ENCODE data around the gene FEZ2. TPM values are rescaled to one million over a fixed set of nuclear protein-coding genes. Genes with fewer than 3 reads are reported as not detected.
A peak's percentile ranks its signal among the peaks of the same experiment; 100 is the strongest.

Gene FEZ2
- total RNA-seq, 1 experiment from 2014 or later = 16.9 TPM

GRCh38 chr2:36577884-36578283, 20.1 kb downstream of the FEZ2 start:
- Histone ChIP-seq H3K4me3 (ENCODE audit: insufficient read depth, low read depth, low read length) (no peak overlapping the region), H3K27me3 (ENCODE audit: control insufficient read depth, insufficient read depth, low read length) (no peaks in the 10 kb centered on the region), H3K36me3 (replicated peaks; ENCODE audit: control insufficient read depth, insufficient read depth, low read length) (peaks cover 4% of the 10 kb centered on the region)
- DNase-seq = no peak

DNA sequence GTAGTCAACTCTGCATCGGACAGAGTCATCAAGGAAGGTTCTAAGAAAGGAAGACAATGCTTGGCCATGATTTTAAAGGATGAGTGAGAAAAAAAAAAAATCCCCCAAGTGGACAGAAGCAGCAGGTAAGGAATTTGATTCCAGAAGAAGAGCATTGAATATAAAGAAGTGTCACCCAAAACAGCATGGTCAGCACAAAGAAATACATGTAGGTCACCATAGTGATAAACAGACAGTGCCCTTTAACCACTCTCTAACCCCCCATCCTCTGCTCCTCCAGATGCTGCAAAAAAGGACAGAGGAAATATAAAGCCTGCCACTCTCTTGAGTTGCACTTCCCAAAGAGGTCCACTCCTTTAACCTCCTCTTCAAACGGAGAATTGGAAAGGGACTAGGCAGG, 23.4 kb downstream of the FEZ2 start:
- H3K4me3 ChIP-seq (ENCODE audit: insufficient read depth, low read depth, low read length) = no peak overlapping the region
- peaks cover 4% of the 10 kb centered on the region for H3K36me3 ChIP-seq (replicated peaks; ENCODE audit: control insufficient read depth, insufficient read depth, low read length)
- no peaks in the 10 kb centered on the region for H3K27me3 ChIP-seq (ENCODE audit: control insufficient read depth, insufficient read depth, low read length)
- DNase-seq = no peak

DNA sequence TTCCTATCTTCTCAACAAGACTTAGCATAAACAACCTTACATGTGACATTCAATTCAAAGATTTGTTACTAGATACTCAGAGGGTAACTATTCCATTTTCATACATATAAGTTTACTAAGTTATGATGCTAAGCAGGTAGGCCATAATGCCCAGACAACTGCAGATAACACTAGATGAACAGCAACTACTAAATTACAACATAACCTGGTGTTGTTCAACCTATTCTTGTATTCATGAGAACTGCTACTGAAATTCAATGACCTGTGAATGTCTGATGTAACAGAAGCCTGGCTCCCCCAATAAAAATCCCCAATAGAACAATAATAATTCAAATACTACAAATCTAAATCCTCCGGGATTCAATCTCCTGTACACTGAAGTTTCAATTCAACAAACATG, 24.8 kb downstream of the FEZ2 start:
- DNase-seq = no peak
- Histone ChIP-seq H3K36me3 (replicated peaks; ENCODE audit: control insufficient read depth, insufficient read depth, low read length) (peaks cover 3% of the 10 kb centered on the region), H3K27me3 (ENCODE audit: control insufficient read depth, insufficient read depth, low read length) (no peaks in the 10 kb centered on the region)

DNA sequence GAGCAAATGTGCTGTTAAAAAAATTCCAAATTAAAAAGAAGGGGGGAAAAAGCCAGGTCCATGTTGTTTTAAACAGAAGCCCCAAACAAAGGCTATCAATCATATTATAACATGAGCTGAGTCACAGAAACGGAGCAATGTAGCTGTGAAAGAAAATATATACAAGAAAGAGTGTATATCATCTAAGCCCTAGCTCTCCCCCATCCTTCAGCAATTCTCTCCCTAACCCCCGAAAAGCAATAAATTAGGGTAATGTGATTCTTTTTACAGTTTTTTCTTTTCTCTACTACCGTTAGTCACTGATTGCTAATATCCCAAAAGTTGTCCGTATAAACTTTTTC, 25.3 kb downstream of the FEZ2 start:
- DNase-seq = no peak
- no peak overlapping the region for H3K4me3 ChIP-seq (ENCODE audit: insufficient read depth, low read depth, low read length)
- no peaks in the 10 kb centered on the region for H3K36me3 ChIP-seq (replicated peaks; ENCODE audit: control insufficient read depth, insufficient read depth, low read length)
- no peaks in the 10 kb centered on the region for H3K27me3 ChIP-seq (ENCODE audit: control insufficient read depth, insufficient read depth, low read length)

More for the DNA sequence above, 24.8 kb downstream of the FEZ2 start:
- H3K4me3 ChIP-seq (ENCODE audit: insufficient read depth, low read depth, low read length) = no peak overlapping the region

DNA sequence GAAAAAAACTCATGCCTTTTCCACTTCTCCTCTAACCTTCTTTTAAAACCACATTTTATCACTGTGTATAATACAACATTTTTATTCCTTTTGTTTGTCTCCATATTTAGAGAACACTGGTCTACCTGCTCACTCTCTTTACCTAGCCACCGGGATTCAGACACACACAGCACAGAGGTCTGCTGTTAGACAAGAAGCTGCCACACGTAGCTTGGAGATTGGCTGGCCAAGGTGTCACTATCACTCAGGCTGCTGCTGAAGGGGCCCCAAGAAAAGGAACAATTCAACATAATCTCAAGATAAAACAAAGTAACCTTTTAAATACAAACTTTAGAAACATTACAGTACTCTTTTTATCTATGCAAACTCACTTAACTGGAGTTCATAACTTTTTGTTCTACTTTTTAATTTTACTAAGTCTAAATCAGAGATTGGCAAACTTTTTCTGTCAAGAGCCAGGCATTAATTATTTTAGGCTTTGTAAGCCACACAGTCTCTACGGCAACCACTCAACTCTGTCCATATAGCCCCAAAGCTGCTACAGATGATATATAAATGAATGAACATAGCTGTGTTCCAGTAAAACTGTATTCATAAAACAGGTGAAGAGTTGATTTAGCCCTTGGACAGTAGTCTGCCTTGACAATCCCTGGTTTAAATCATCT, 25.8 kb downstream of the FEZ2 start:
- no peak overlapping the region for H3K4me3 ChIP-seq (ENCODE audit: insufficient read depth, low read depth, low read length)
- H3K36me3 ChIP-seq (replicated peaks; ENCODE audit: control insufficient read depth, insufficient read depth, low read length) = no peaks in the 10 kb centered on the region
- H3K27me3 ChIP-seq (ENCODE audit: control insufficient read depth, insufficient read depth, low read length) = no peaks in the 10 kb centered on the region
- DNase-seq = peak; percentile 15

GRCh38 chr2:36570416-36570815, 27.6 kb downstream of the FEZ2 start:
- Histone ChIP-seq H3K36me3 (replicated peaks; ENCODE audit: control insufficient read depth, insufficient read depth, low read length) (0 out of 2 replicates have a peak, but pooled peaks cover 1% of the 10 kb centered on the region), H3K4me3 (ENCODE audit: insufficient read depth, low read depth, low read length) (no peak overlapping the region), H3K27me3 (ENCODE audit: control insufficient read depth, insufficient read depth, low read length) (no peaks in the 10 kb centered on the region)
- no peak for DNase-seq

- peak; percentile 17 for DNase-seq
- H3K36me3 ChIP-seq (replicated peaks; ENCODE audit: control insufficient read depth, insufficient read depth, low read length) = peaks cover 1% of the 10 kb centered on the region; the same call in 1 of the 2 replicates
Measured at GRCh38 chr2:36569267-36569856, 28.6 kb downstream of the FEZ2 start.

DNA sequence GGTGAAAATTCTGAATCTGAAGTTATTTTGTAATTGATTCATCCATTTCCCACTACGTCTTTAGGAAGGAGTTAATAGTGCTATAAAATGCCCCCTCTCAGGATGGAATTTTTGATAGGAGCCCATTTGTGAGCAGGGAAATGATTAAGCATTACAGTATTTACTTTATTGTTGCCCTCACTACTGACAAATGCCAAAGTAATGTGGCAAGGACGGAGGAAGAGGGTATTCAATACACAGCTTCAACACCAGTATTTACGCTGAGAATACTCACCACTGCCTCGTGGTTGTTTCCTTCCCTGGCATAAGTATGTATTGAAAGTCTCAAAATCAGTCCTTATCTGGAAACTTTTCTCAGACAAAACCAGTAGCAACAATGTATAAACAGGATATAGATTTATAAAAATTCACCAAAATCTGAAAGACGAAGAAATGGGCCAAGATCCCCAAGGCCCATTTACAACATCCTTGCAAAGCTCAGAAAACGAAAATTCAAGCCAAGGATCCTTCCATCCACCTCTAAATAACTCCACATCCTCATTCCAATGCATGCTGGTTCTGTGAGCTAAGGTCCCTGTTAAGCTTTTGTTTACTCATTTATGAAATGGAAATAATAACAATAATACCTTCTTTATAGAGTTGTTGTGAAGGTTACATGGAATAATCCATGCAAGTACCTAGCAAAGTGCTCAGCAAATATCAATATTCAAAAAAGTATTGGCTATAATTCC, 29.3 kb downstream of the FEZ2 start:
- Histone ChIP-seq H3K4me3 (ENCODE audit: insufficient read depth, low read depth, low read length) (no peak overlapping the region), H3K27me3 (ENCODE audit: control insufficient read depth, insufficient read depth, low read length) (no peaks in the 10 kb centered on the region), H3K36me3 (replicated peaks; ENCODE audit: control insufficient read depth, insufficient read depth, low read length) (peaks cover 1% of the 10 kb centered on the region; the same call in 1 of the 2 replicates)
- no peak for DNase-seq

More at GRCh38 chr2:36569267-36569856, 28.6 kb downstream of the FEZ2 start:
- Histone ChIP-seq H3K4me3 (ENCODE audit: insufficient read depth, low read depth, low read length) (no peak overlapping the region), H3K27me3 (ENCODE audit: control insufficient read depth, insufficient read depth, low read length) (no peaks in the 10 kb centered on the region)

DNA sequence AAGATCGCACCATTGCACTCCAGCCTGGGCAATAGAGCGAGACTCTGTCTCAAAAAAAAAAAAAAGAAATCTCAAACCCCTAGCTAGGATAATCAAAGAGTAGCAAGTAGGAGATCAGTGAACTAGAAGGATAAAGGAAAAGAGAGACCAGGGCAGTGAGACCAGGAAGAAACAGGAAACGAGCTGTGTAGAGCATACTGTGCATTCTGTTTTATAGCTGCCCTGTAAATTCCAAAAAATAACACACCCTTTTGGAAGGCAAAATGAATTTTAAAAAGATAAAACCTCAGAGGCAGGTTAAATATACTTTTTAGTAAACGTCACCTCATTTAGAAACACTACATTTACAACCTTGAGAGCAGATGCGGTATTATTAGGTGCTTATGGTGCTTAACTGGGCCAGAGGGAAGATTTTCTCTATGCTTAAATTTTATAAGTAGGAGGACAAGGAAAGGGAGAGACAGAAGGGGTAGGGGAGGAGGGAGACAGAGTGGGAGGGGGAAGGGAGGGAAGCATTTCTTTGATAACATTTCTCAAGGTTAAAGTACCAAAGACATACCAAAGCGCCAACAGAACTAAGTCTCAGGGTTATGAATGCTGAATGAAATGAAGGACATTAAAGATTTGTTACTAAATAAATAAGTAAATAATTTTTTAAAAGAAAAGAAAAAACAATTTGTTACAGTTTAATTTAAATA, 30.1 kb downstream of the FEZ2 start:
- H3K4me3 ChIP-seq (ENCODE audit: insufficient read depth, low read depth, low read length) = no peak overlapping the region
- DNase-seq = no peak
- no peaks in the 10 kb centered on the region for H3K27me3 ChIP-seq (ENCODE audit: control insufficient read depth, insufficient read depth, low read length)
- peaks cover 1% of the 10 kb centered on the region; the same call in 1 of the 2 replicates for H3K36me3 ChIP-seq (replicated peaks; ENCODE audit: control insufficient read depth, insufficient read depth, low read length)

DNA sequence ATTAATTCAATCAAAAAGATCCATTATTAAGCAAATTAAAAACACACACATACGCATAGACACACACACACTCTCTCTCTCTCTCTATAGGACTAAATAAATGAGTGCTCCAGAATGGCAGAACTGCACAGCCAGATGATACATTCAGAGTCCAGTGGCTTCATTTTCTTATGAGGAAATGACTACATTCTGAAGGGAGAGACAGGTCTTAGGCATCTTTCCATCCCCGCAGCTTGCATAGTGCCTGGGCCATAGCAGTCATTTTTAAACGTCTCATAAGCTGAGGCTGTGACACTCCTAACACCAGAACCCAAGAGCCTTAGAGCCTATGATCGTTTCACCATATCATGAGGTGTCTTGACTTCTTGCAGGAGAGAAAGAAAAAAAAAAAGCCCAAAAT, 31.1 kb downstream of the FEZ2 start:
- Histone ChIP-seq H3K36me3 (replicated peaks; ENCODE audit: control insufficient read depth, insufficient read depth, low read length) (peaks cover 1% of the 10 kb centered on the region; the same call in 1 of the 2 replicates), H3K4me3 (ENCODE audit: insufficient read depth, low read depth, low read length) (no peak overlapping the region), H3K27me3 (ENCODE audit: control insufficient read depth, insufficient read depth, low read length) (no peaks in the 10 kb centered on the region)
- no peak for DNase-seq

GRCh38 chr2:36565712-36566111, 32.3 kb downstream of the FEZ2 start:
- Histone ChIP-seq H3K27me3 (ENCODE audit: control insufficient read depth, insufficient read depth, low read length) (no peaks in the 10 kb centered on the region), H3K4me3 (ENCODE audit: insufficient read depth, low read depth, low read length) (no peak overlapping the region), H3K36me3 (replicated peaks; ENCODE audit: control insufficient read depth, insufficient read depth, low read length) (peaks cover 1% of the 10 kb centered on the region; the same call in 1 of the 2 replicates)
- no peak for DNase-seq

- Histone ChIP-seq H3K4me3 (ENCODE audit: insufficient read depth, low read depth, low read length) (no peak overlapping the region), H3K27me3 (ENCODE audit: control insufficient read depth, insufficient read depth, low read length) (no peaks in the 10 kb centered on the region), H3K36me3 (replicated peaks; ENCODE audit: control insufficient read depth, insufficient read depth, low read length) (peaks cover 1% of the 10 kb centered on the region; the same call in 1 of the 2 replicates)
- no peak for DNase-seq
Measured at GRCh38 chr2:36564377-36564930, 33.5 kb downstream of the FEZ2 start.

GRCh38 chr2:36562973-36563532, 34.9 kb downstream of the FEZ2 start:
- DNase-seq = peak; percentile 19
- H3K36me3 ChIP-seq (replicated peaks; ENCODE audit: control insufficient read depth, insufficient read depth, low read length) = peaks cover 1% of the 10 kb centered on the region; the same call in 1 of the 2 replicates
- H3K27me3 ChIP-seq (ENCODE audit: control insufficient read depth, insufficient read depth, low read length) = no peaks in the 10 kb centered on the region
- no peak overlapping the region for H3K4me3 ChIP-seq (ENCODE audit: insufficient read depth, low read depth, low read length)

DNA sequence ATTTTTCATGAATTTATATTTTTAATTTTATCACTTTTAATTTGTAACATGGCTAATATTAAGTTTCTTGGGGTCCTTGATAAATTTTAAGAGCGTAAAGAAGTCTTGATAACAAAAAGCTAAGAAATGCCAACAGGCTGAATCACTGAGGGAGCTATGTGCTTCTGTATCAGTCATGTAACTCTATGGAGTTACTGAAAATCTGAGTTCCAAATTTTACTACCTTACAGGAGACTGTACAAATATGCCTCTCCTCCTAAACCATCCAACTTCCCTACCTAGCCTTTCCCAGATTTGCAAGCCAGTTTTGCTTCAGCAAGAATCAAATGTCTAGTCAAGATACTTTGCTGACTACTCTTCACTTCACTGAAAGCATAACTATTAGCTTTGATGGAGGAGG, 35.7 kb downstream of the FEZ2 start:
- H3K27me3 ChIP-seq (ENCODE audit: control insufficient read depth, insufficient read depth, low read length) = no peaks in the 10 kb centered on the region
- peaks cover 1% of the 10 kb centered on the region; the same call in 1 of the 2 replicates for H3K36me3 ChIP-seq (replicated peaks; ENCODE audit: control insufficient read depth, insufficient read depth, low read length)
- DNase-seq = no peak
- no peak overlapping the region for H3K4me3 ChIP-seq (ENCODE audit: insufficient read depth, low read depth, low read length)
